Measurements from ENCODE around the gene LGALS4. TPM values are rescaled to one million over a fixed set of nuclear protein-coding genes. Genes with fewer than 3 reads are reported as not detected.

LGALS4 gene
- total RNA-seq, 1 experiment from 2014 or later = 0.32 TPM

DNA sequence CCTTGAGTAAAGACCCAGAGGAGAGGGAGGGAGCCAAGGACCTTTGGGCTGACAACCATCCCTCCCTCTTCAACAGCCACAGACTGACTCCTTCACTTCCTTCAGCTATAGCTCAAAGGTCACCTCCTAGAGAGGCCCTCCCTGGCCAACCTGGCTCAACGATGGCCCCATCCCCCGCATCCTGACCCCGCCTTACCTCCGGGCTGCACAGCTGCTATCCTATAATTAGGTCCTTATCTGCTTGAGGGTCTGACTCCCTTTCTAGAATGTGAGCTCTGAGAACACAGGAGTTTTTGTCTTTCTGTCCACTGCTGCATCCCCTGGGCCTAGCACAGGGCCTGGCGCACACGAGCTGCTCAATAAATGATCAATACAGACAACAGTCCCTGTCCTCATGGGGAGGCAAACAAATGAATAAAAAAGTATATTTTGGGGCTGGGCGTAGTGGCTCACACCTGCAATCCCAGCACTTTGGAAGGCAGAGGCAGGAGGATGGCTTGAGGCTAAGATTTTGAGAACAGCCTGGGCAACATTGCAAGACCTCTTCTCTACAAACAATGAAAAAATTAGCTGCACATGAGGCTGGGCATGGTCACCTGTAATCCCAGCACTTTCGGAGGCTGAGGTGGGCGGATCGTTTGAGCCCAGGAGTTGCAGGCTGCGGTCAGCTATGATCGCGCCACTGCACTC is 6.6 kb upstream of the LGALS4 start:
- no peak overlapping the region for H3K4me3 ChIP-seq (ENCODE audit: low read depth, low read length, poor library complexity, severe bottlenecking)
- TF ChIP-seq EZH2 (IDR thresholded peaks at IDR 0.05; ENCODE audit: borderline replicate concordance, low read depth, low read length, poor library complexity, severe bottlenecking) = no peak
- TF ChIP-seq, protein P1, sequence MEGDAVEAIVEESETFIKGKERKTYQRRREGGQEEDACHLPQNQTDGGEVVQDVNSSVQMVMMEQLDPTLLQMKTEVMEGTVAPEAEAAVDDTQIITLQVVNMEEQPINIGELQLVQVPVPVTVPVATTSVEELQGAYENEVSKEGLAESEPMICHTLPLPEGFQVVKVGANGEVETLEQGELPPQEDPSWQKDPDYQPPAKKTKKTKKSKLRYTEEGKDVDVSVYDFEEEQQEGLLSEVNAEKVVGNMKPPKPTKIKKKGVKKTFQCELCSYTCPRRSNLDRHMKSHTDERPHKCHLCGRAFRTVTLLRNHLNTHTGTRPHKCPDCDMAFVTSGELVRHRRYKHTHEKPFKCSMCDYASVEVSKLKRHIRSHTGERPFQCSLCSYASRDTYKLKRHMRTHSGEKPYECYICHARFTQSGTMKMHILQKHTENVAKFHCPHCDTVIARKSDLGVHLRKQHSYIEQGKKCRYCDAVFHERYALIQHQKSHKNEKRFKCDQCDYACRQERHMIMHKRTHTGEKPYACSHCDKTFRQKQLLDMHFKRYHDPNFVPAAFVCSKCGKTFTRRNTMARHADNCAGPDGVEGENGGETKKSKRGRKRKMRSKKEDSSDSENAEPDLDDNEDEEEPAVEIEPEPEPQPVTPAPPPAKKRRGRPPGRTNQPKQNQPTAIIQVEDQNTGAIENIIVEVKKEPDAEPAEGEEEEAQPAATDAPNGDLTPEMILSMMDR (conservative IDR thresholded peaks at IDR 0.05; ENCODE audit: low read depth, low read length) = no peak
- no peaks in the 10 kb centered on the region for H3K9me3 ChIP-seq (ENCODE audit: low read depth, low read length, poor library complexity, severe bottlenecking)
- H3K27me3 ChIP-seq (replicated peaks; ENCODE audit: insufficient read depth, low read depth, low read length, poor library complexity) = no peaks in the 10 kb centered on the region
- DNase-seq (ENCODE audit: low spot score) = no peak
- BruUV-seq (replicated peaks) = no TSS peak
- CTCF ChIA-PET = no interaction called here
- H3K36me3 ChIP-seq (ENCODE audit: insufficient read depth, low read length, poor library complexity, severe bottlenecking) = peaks cover 6% of the 10 kb centered on the region
- intact Hi-C loops (cut with micrococcal nuclease; ENCODE audit: unreplicated experiment) = no loop called here
- POLR2A ChIA-PET (ENCODE audit: low non-redundant PET) = interaction anchor here (0.6 kb wide), 1 partner anchor 431 kb away, joined by 3 read pairs; the partner anchor contains the start of gene GGN
- H3K27ac ChIP-seq (ENCODE audit: low read depth, low read length, poor library complexity, severe bottlenecking) = no peak overlapping the region
- no peaks in the 10 kb centered on the region for H3K4me1 ChIP-seq (ENCODE audit: insufficient read depth, low read length, poor library complexity, severe bottlenecking)

DNA sequence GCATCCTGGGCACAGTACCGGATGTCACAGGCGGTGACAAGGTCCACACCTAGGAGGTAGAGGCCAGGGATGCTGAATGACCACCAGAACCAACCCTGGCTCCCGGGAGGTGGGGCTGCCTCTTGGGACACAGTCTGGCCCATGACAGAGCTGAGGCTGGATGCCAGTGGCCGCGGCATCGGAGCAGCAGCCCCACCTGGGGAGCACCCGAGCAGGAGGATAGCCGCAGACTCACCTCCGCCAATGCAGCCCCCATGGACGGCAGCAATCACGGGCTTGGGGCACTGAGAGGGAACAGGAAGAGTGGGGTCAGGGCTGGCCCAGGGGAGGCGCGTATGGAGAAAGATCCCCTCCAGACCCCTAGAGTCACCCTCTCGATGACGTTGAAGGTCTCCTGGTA is 4.3 kb upstream of the LGALS4 start:
- TF ChIP-seq, protein P1 (conservative IDR thresholded peaks at IDR 0.05; ENCODE audit: low read depth, low read length) = no peak
- no TSS peak for BruUV-seq (replicated peaks)
- peaks cover 6% of the 10 kb centered on the region for H3K36me3 ChIP-seq (ENCODE audit: insufficient read depth, low read length, poor library complexity, severe bottlenecking)
- no peak for DNase-seq (ENCODE audit: low spot score)
- H3K4me1 ChIP-seq (ENCODE audit: insufficient read depth, low read length, poor library complexity, severe bottlenecking) = no peaks in the 10 kb centered on the region
- H3K9me3 ChIP-seq (ENCODE audit: low read depth, low read length, poor library complexity, severe bottlenecking) = no peaks in the 10 kb centered on the region
- POLR2A ChIA-PET (ENCODE audit: low non-redundant PET) = no interaction called here
- CTCF ChIA-PET = interaction anchor here (0.6 to 1.1 kb wide), 2 partner anchors 47 to 112 kb away, joined by 3 to 4 read pairs; no protein-coding TSS in a partner anchor
- no peak overlapping the region for H3K27ac ChIP-seq (ENCODE audit: low read depth, low read length, poor library complexity, severe bottlenecking)
- no peaks in the 10 kb centered on the region for H3K27me3 ChIP-seq (replicated peaks; ENCODE audit: insufficient read depth, low read depth, low read length, poor library complexity)
- no peak overlapping the region for H3K4me3 ChIP-seq (ENCODE audit: low read depth, low read length, poor library complexity, severe bottlenecking)
- intact Hi-C loops (cut with micrococcal nuclease; ENCODE audit: unreplicated experiment) = no loop called here

DNA sequence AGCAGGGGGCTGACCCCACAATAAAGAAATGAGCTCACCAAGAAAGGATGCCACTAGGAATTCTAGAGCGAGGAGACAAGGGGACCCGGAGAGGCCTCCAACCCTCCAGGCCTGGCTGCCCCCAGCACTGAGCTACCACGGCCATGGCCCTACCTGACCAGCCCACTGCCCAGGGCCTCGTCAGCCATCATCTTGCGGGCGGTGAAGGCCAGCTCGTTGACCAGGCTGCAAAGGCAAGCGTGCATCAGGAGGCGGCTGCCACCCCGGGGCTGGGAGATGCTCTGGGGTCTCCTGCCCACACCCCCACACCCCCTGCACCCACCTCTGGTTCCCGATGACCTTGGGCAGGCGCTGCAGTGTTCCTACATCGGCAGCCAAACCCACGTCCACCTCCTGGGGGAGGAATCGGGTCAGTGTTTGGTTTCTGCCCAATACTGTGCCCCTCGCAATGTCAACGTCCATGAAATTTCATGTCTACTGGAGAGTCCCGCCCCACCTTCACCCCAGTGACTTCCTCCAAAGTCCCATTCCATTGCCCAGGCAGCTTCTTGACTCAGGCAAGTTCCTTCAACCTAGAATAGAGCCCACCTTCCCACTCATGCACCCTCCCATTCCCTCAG is 3.5 kb upstream of the LGALS4 start:
- peaks cover 6% of the 10 kb centered on the region for H3K36me3 ChIP-seq (ENCODE audit: insufficient read depth, low read length, poor library complexity, severe bottlenecking)
- no peak overlapping the region for H3K4me3 ChIP-seq (ENCODE audit: low read depth, low read length, poor library complexity, severe bottlenecking)
- no peaks in the 10 kb centered on the region for H3K27me3 ChIP-seq (replicated peaks; ENCODE audit: insufficient read depth, low read depth, low read length, poor library complexity)
- H3K27ac ChIP-seq (ENCODE audit: low read depth, low read length, poor library complexity, severe bottlenecking) = no peak overlapping the region
- no peaks in the 10 kb centered on the region for H3K9me3 ChIP-seq (ENCODE audit: low read depth, low read length, poor library complexity, severe bottlenecking)
- no peak for TF ChIP-seq EZH2 (IDR thresholded peaks at IDR 0.05; ENCODE audit: borderline replicate concordance, low read depth, low read length, poor library complexity, severe bottlenecking)
- TF ChIP-seq, protein P1 (conservative IDR thresholded peaks at IDR 0.05; ENCODE audit: low read depth, low read length) = no peak
- ChIA-PET CTCF (interaction anchor here (0.6 to 1.1 kb wide), 2 partner anchors 47 to 112 kb away, joined by 3 to 4 read pairs; no protein-coding TSS in a partner anchor), POLR2A (ENCODE audit: low non-redundant PET) (no interaction called here)
- no TSS peak for BruUV-seq (replicated peaks)
- no peaks in the 10 kb centered on the region for H3K4me1 ChIP-seq (ENCODE audit: insufficient read depth, low read length, poor library complexity, severe bottlenecking)
- DNase-seq (ENCODE audit: low spot score) = no peak
- intact Hi-C loops (cut with micrococcal nuclease; ENCODE audit: unreplicated experiment) = no loop called here
